Hepatocyte (in vitro differentiated cells): ENCODE data around the gene SLC17A7. TPM values are rescaled to one million over a fixed set of nuclear protein-coding genes. Genes with fewer than 3 reads are reported as not detected.

Source experiments
- DNase-seq: peaks from one replicate; pipeline ENCODE4 v3.0.0-alpha.2; 2016; ENCODE audit warnings: low spot score
- H2AFZ ChIP-seq: fragments of 200-600 bp; sonication (generic); 2 replicates; pipeline ENCODE4 v1.6.0; 2016; ENCODE audit warnings: antibody characterized with exemption, mild to moderate bottlenecking
- H3K27ac ChIP-seq: fragments of 200-600 bp; sonication (generic); 2 replicates; pipeline ENCODE4 v1.5.1; 2016; ENCODE audit warnings: mild to moderate bottlenecking
- H3K27me3 ChIP-seq: fragments of 200-600 bp; sonication (generic); 2 replicates; pipeline ENCODE4 v1.6.1; 2016
- H3K36me3 ChIP-seq: fragments of 200-600 bp; sonication (generic); replicated peaks from 2 replicates; pipeline ENCODE4 v1.5.1; 2016; ENCODE audit warnings: low read depth; ENCODE audit not compliant: insufficient read depth
- H3K4me1 ChIP-seq: fragments of 200-600 bp; sonication (generic); 2 replicates; pipeline ENCODE4 v1.5.1; 2016; ENCODE audit warnings: mild to moderate bottlenecking, moderate library complexity; ENCODE audit not compliant: insufficient read depth
- H3K4me2 ChIP-seq: fragments of 200-600 bp; sonication (generic); 2 replicates; pipeline ENCODE4 v1.6.0; 2016
- H3K4me3 ChIP-seq: fragments of 200-600 bp; sonication (generic); 2 replicates; pipeline ENCODE4 v1.5.1; 2016; ENCODE audit warnings: mild to moderate bottlenecking
- H3K79me2 ChIP-seq: fragments of 200-600 bp; sonication (generic); 2 replicates; pipeline ENCODE4 v1.6.0; 2017; ENCODE audit warnings: mild to moderate bottlenecking
- H3K9me2 ChIP-seq: fragments of 200-600 bp; sonication (generic); replicated peaks from 2 replicates; pipeline ENCODE4 v1.6.0; 2017; ENCODE audit warnings: mild to moderate bottlenecking; ENCODE audit not compliant: insufficient read depth
- H3K9me3 ChIP-seq: fragments of 200-600 bp; sonication (generic); 2 replicates; pipeline ENCODE4 v1.5.1; 2016; ENCODE audit warnings: low read depth, mild to moderate bottlenecking
- H4K20me1 ChIP-seq: fragments of 200-600 bp; sonication (generic); 2 replicates; pipeline ENCODE4 v1.6.0; 2016; ENCODE audit warnings: mild to moderate bottlenecking; ENCODE audit not compliant: insufficient read depth, poor library complexity, severe bottlenecking
- EZH2 ChIP-seq: fragments of 200-600 bp; sonication (generic); IDR thresholded peaks from 2 replicates; pipeline ENCODE4 v1.6.1; 2016; ENCODE audit warnings: antibody characterized with exemption, mild to moderate bottlenecking, borderline replicate concordance
- EZH2phosphoT487 ChIP-seq: fragments of 200-600 bp; sonication (generic); IDR thresholded peaks from one replicate; pipeline ENCODE4 v1.6.1; 2018; ENCODE audit warnings: antibody characterized with exemption, mild to moderate bottlenecking, low read depth, moderate library complexity; ENCODE audit not compliant: unreplicated experiment, severe bottlenecking
- WGBS: methylation state at CpG from one replicate; pipeline ENCODE4 v1.1.6; 2016; ENCODE audit warnings: low lambda C conversion rate; ENCODE audit errors: missing lambda C conversion rate; 5-methylcytosine and 5-hydroxymethylcytosine counted together
- polyA plus RNA-seq: library from polyadenylated mRNA; unstranded; fragments of >200 nt; fragmentation: Nextera tagmentation; extraction: Ambion mirVana; gene quantifications from 2 replicates; pipeline ENCODE4 v1.2.1, GENCODE V29; 2016
- total RNA-seq: library from RNA; depleted of rRNA; stranded (reverse); fragments of >200 nt; gene quantifications from 2 replicates; pipeline ENCODE4 v1.2.3, GENCODE V29; 2014
- TF ChIP-seq, protein P1 (sequence below): fragments of 200-600 bp; sonication (generic); IDR thresholded peaks from 2 replicates; pipeline ENCODE4 v1.5.1; 2016; ENCODE audit warnings: antibody characterized with exemption, mild to moderate bottlenecking; ENCODE audit not compliant: poor library complexity

SLC17A7 gene
- total RNA-seq (0.13 TPM in 1 of 2 replicates, not detected in the other), polyA plus RNA-seq (0.51 TPM in 1 of 2 replicates, not detected in the other)

DNA sequence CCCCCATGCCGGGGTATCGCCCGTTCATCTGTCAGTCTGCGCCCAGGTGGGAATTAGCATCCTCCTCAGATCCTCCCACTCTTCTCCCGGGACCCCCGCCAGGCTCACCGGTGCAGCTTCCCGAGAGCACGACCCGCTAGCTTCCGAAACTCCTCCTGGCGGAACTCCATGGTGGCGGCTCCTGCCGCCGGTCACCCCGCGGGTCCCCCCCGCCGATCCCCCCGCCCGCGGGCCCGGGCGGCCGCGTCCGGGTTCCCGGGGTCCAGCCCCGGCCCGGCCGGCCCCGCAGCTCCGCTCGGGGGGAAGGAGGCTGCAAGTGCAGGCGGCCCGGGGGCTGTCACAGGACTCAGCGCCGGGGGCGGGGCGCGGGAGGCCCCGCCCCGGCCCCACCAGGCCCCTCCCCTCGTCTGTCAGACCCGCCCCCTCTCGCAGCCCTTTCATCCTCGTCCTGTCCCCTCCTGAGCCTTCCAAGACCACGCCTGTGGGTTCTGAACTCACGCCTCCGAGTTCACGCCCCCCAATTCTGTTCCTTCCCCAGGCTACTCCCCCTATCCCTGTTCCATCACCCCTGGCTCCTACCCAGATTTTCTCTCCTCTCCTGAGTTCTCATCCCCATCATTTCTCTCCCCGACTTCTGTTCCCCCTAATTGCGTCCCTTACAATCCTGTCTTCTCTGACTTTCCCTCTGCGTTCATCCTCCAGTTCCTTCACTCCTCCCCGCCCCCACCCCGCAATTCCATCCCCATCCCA is at the start of gene SLC17A7:
Gene SLC17A7 (minus strand): TSS at position 318 of the 750 bp plus-strand sequence. CDS start 148 bp downstream, at position 170.
- Histone ChIP-seq H3K27me3 (peaks cover 59% of the 10 kb centered on the region), H3K27ac (no peak within 1 kb of the TSS)
- peak; percentile 59 for DNase-seq

DNA sequence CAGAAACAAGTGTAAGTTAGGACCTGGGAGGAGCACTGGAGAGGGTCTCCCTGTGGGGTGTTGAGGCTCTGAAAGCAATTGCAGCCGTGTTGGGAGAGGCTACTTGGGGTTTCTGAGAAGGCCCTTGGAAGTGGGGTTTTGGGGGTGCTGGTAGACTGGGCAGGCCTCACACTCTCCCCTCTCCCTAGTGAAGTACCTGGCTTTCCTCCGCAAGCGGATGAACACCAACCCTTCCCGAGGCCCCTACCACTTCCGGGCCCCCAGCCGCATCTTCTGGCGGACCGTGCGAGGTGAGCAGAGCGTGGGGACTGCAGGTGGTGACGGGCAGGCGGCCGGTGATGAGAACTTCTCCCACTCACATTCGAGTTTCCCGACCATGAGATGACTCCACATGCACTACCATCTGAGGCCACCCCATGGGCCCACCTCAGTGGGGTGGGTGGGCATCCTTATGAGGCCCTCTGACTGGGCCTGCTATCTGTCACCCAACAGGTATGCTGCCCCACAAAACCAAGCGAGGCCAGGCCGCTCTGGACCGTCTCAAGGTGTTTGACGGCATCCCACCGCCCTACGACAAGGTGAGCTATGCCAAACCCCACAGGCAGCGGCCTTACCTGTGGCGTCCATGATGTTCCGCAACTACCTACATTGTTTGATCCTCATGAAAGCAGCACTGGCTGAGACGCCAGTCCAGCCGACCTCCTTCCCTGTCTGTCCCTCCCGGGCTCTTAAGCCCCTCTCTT is 49.1 kb upstream of the SLC17A7 start:
- peaks cover 23% of the 10 kb centered on the region for H3K4me1 ChIP-seq
- H3K4me2 ChIP-seq: peak overlapping the region; percentile 98
- TF ChIP-seq EZH2phosphoT487 (no peak), EZH2 (no peak)
- TF ChIP-seq, protein P1, sequence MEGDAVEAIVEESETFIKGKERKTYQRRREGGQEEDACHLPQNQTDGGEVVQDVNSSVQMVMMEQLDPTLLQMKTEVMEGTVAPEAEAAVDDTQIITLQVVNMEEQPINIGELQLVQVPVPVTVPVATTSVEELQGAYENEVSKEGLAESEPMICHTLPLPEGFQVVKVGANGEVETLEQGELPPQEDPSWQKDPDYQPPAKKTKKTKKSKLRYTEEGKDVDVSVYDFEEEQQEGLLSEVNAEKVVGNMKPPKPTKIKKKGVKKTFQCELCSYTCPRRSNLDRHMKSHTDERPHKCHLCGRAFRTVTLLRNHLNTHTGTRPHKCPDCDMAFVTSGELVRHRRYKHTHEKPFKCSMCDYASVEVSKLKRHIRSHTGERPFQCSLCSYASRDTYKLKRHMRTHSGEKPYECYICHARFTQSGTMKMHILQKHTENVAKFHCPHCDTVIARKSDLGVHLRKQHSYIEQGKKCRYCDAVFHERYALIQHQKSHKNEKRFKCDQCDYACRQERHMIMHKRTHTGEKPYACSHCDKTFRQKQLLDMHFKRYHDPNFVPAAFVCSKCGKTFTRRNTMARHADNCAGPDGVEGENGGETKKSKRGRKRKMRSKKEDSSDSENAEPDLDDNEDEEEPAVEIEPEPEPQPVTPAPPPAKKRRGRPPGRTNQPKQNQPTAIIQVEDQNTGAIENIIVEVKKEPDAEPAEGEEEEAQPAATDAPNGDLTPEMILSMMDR: no peak
- H3K9me2 ChIP-seq: no peaks in the 10 kb centered on the region
- H4K20me1 ChIP-seq: peaks cover 33% of the 10 kb centered on the region
- no peaks in the 10 kb centered on the region for H3K27me3 ChIP-seq
- H2AFZ ChIP-seq: no peak overlapping the region
- WGBS: 96% methylated on average over 27 of the region's 27 CpGs
- H3K9me3 ChIP-seq: no peaks in the 10 kb centered on the region
- no peak for DNase-seq
- peaks cover 37% of the 10 kb centered on the region for H3K79me2 ChIP-seq
- H3K4me3 ChIP-seq: no peak overlapping the region
- H3K27ac ChIP-seq: peak overlapping the region; percentile 82
- H3K36me3 ChIP-seq: peaks cover 5% of the 10 kb centered on the region

More for the DNA sequence above, at the start of gene SLC17A7:
- Histone ChIP-seq H3K9me2 (no peaks in the 10 kb centered on the region), H3K4me1 (peaks cover 3% of the 10 kb centered on the region), H2AFZ (peak within 1 kb of the TSS; percentile 95), H3K36me3 (no peaks in the 10 kb centered on the region), H3K9me3 (no peaks in the 10 kb centered on the region), H3K4me2 (peak within 1 kb of the TSS; percentile 95), H3K4me3 (no peak within 1 kb of the TSS), H3K79me2 (no peaks in the 10 kb centered on the region), H4K20me1 (no peaks in the 10 kb centered on the region)
- TF ChIP-seq EZH2phosphoT487 (no peak), EZH2 (no peak)
- TF ChIP-seq, protein P1: no peak
- WGBS: 5% methylated on average over 29 of the region's 56 CpGs

DNA sequence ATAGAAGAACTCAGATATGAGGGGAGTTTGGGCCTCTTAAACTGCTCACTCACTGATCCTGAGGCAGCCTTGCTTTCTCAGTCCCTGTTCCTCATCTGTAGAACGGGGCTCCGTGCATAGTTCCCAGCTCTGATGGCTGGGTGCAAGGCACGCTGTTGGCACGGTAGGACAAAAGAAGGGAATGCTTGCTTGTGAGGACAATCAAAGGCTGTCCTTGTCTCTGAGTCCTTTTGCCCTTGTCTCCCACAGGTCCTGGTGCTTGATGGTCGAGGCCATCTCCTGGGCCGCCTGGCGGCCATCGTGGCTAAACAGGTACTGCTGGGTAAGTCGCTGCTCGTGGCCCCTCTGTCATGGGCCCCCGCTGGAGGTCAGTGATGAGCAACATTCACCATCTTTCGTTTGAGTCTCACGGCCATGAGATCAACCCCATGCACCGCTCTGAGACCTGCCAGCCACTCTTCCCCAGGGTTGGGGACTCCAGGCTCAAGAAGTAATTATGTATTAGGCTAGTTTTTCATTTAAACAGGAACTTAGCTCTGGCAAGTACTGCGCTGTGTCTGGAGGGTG is 48.4 kb upstream of the SLC17A7 start:
- Histone ChIP-seq H3K27ac (peak overlapping the region; percentile 82), H3K9me3 (no peaks in the 10 kb centered on the region), H3K36me3 (peaks cover 5% of the 10 kb centered on the region), H3K9me2 (no peaks in the 10 kb centered on the region), H4K20me1 (peaks cover 33% of the 10 kb centered on the region), H3K4me1 (peaks cover 20% of the 10 kb centered on the region), H3K27me3 (no peaks in the 10 kb centered on the region), H3K4me3 (peak overlapping the region; percentile 58), H3K4me2 (peak overlapping the region; percentile 98), H2AFZ (no peak overlapping the region), H3K79me2 (peaks cover 37% of the 10 kb centered on the region)
- 82% methylated on average over 15 of the region's 15 CpGs for WGBS
- TF ChIP-seq, protein P1: no peak
- TF ChIP-seq EZH2phosphoT487 (no peak), EZH2 (no peak)
- DNase-seq: no peak
